AG04449 (cell line): ENCODE measurements around the gene CPA3.

ENCODE experiments used
- CTCF ChIA-PET: fragments of 350-600 bp; formaldehyde crosslinking; extraction: SDS; loops from one replicate; lab custom pipeline; 2021; ENCODE audit warnings: antibody characterized with exemption; lab: Yijun Ruan, JAX
- POLR2A ChIA-PET: fragments of 400-600, 350-600 bp; formaldehyde crosslinking; extraction: SDS; loops from one replicate; lab custom pipeline; 2020; ENCODE audit warnings: antibody characterized with exemption, inconsistent platforms; lab: Yijun Ruan, JAX
- DNase-seq: peaks from one replicate; pipeline ENCODE4 v3.0.0-alpha.2; 2010; ENCODE audit warnings: low read depth, low spot score
- H3K4me3 ChIP-seq: 2 replicates; pipeline ENCODE4 v1.5.1; 2011; ENCODE audit warnings: low read depth, mild to moderate bottlenecking, control low read depth, low read length
- TF ChIP-seq, protein P1 (sequence below): IDR thresholded peaks from one replicate; pipeline ENCODE4 v1.5.1; 2011; ENCODE audit warnings: mild to moderate bottlenecking, moderate library complexity, low read length, control low read depth, inconsistent platforms; ENCODE audit not compliant: insufficient read depth; ENCODE audit errors: missing control alignments

CPA3 gene

DNA sequence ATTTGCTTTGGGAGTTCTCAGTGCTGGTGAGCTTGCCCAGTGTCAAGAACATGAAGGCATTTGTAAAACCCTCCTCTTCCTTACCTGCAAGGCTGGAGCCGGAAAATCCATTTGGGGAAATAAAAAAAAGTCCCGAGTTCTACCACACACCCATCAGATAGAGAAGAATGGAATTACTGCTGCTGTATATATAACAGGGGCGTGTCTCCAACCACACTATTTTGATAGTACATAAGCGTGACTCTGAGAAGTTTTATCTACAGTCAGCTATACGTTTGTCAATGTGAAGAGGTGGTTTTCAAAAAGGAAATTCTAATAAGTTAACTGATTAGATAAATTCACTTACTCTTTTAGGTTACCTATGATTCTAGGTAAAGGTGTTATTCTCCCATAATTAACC is 1.3 kb upstream of the CPA3 start:
- no peak for DNase-seq
- H3K4me3 ChIP-seq = no peak overlapping the region
- CTCF ChIA-PET = interaction anchor here (1.1 to 20.0 kb wide), 4 partner anchors 11 to 82 kb away, joined by 4 to 614 read pairs (median 21); no protein-coding TSS in a partner anchor
- TF ChIP-seq, protein P1, sequence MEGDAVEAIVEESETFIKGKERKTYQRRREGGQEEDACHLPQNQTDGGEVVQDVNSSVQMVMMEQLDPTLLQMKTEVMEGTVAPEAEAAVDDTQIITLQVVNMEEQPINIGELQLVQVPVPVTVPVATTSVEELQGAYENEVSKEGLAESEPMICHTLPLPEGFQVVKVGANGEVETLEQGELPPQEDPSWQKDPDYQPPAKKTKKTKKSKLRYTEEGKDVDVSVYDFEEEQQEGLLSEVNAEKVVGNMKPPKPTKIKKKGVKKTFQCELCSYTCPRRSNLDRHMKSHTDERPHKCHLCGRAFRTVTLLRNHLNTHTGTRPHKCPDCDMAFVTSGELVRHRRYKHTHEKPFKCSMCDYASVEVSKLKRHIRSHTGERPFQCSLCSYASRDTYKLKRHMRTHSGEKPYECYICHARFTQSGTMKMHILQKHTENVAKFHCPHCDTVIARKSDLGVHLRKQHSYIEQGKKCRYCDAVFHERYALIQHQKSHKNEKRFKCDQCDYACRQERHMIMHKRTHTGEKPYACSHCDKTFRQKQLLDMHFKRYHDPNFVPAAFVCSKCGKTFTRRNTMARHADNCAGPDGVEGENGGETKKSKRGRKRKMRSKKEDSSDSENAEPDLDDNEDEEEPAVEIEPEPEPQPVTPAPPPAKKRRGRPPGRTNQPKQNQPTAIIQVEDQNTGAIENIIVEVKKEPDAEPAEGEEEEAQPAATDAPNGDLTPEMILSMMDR = no peak
- POLR2A ChIA-PET = no interaction called here

DNA sequence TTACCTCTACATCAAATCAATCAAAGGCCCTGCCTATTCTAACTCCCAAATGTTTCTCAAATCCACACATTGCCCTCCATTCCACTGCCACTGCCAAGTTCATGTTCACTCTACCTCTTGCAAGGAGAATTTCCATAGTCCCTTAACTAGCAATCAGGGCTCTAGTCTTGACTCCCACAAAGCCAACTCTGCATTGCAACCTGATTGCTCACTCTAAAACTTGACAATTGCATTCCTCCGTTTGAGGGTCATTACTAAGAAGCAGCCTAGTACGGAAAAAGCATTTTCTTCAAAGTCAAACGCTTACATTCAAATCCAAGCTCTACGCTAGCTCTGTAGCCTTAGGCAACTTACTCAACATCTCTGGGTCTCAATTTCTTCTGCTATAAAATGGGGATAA is 1.2 kb downstream of the CPA3 start:
- ChIA-PET CTCF (interaction anchor here (0.7 to 20.0 kb wide), 4 partner anchors 8 to 89 kb away, joined by 3 to 614 read pairs (median 4); no protein-coding TSS in a partner anchor), POLR2A (no interaction called here)
- TF ChIP-seq, protein P1 = no peak
- no peak overlapping the region for H3K4me3 ChIP-seq
- DNase-seq = peak; percentile 65

DNA sequence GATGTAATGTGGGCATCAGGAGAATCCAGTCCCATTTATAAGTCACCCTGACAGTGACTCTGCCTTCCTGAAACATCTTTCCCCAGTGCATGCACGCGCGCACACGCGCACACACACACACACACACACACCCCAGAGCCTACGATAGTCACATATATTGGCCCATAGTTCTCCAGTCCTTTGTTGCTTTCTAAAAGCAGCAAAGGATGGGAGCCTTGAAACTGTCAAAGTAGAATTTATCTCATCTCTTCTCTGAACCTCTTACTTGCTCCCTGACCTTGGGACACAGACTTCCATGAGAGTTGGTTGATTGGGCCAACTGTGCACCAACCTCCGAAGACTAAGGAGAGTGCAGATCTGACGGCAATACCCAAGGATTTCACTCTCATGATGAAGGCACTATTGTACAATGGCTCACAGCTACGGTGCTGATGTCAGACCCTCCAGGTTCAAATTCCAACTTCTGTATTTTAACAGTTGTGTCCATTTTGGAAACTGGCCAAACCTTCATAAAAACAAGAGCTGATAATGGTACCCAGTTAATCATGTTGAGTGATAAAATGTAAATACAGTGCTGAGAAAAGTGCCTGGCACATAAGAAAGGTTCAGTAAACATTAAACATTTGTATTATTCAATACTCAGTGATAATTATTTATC is 8.3 kb downstream of the CPA3 start:
- ChIA-PET POLR2A (no interaction called here), CTCF (interaction anchor here (0.6 to 2.0 kb wide), 9 partner anchors 8 to 73 kb away, joined by 3 to 10 read pairs (median 3); no protein-coding TSS in a partner anchor)
- no peak overlapping the region for H3K4me3 ChIP-seq
- no peak for DNase-seq
- TF ChIP-seq, protein P1 = no peak

DNA sequence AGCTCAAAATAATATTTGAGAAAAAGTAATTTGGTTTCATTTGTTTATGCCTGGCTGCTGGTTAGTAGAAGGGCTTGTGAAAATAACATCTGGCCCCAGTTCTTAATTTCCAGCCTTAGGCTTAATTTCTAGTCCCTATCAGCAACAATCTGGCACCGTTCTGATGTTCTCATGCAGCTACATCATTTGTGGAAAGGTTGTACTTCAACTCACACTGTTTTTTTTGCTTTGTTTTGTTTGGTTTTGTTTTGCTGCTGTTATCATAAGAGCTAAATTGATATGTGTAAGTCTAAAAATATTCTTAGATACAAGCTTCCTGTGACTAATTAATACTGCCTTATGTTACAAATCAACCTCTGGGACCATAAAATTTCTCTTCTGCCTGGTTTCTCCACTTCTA is 8.9 kb downstream of the CPA3 start:
- DNase-seq = no peak
- CTCF ChIA-PET = interaction anchor here (0.6 to 2.0 kb wide), 9 partner anchors 8 to 73 kb away, joined by 3 to 10 read pairs (median 3); no protein-coding TSS in a partner anchor

DNA sequence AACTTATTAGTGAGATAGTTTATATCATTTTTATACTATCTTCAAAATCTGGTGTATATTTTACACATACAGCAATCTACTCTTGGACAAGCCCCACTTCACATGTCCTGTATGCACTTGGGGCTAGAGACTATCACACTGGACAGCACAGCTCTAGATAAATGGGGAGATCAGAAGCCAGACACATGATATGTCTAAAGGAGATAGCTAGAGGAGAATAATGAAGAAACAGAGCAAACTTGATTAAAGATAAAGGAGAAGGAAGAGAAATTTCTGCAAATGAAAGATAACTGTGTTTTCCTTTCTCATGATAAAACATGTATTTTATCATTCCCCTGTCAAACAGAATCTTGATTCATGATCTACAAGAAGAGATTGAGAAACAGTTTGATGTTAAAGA is 13.0 kb downstream of the CPA3 start:
- H3K4me3 ChIP-seq = no peak overlapping the region
- CTCF ChIA-PET = interaction anchor here (1.2 to 1.3 kb wide), 2 partner anchors 11 to 18 kb away, joined by 4 to 6 read pairs; no protein-coding TSS in a partner anchor
- no peak for DNase-seq
- POLR2A ChIA-PET = no interaction called here
- TF ChIP-seq, protein P1 = no peak

More for the DNA sequence above, 8.9 kb downstream of the CPA3 start:
- POLR2A ChIA-PET = no interaction called here
- no peak overlapping the region for H3K4me3 ChIP-seq
- TF ChIP-seq, protein P1 = no peak

DNA sequence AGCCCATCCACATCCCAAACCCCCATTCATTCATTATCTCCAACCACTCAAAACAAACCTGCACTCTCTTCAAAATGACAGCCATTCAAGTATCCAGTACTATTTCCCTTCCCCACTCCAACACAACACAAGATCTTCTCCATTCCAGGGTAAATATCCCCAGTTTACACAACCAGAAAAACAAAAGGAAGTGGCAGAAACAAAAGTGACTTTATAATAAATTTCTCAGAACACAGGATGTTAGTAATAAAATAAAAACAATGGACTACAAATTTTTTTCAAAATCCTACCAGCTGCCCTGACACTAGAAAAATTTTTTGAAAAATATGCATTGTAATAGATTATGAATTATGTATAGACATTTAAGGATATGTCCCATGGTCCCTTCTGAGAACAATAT is 14.2 kb downstream of the CPA3 start:
- DNase-seq = no peak
- TF ChIP-seq, protein P1 = no peak
- H3K4me3 ChIP-seq = no peak overlapping the region
- POLR2A ChIA-PET = no interaction called here
- CTCF ChIA-PET = interaction anchor here (1.3 to 2.0 kb wide), 2 partner anchors 17 to 19 kb away, joined by 6 to 13 read pairs; no protein-coding TSS in a partner anchor
